Uterus (tissue), 2 donors: Measurements from ENCODE around the gene PXK.

ENCODE experiments used
- POLR2A ChIP-seq, 2 donors: fragments of 450-650 bp; IDR thresholded peaks; one replicate each; pipeline ENCODE4 v1.6.1; 2016; ENCODE audit warnings: antibody characterized with exemption in 2 of 2, mild to moderate bottlenecking in 1 of 2, moderate library complexity in 1 of 2
- TF ChIP-seq, protein P1 (sequence below), 4 experiments: fragments of 200-600 bp in 2 of 4; fragments of 450-650 bp in 2 of 4; sonication (generic) in 2 of 4; IDR thresholded peaks; one replicate each; pipeline ENCODE4 v1.5.1; 2016 to 2019; ENCODE audit warnings: antibody characterized with exemption in 4 of 4, mild to moderate bottlenecking in 2 of 4, moderate library complexity in 1 of 4

DNA sequence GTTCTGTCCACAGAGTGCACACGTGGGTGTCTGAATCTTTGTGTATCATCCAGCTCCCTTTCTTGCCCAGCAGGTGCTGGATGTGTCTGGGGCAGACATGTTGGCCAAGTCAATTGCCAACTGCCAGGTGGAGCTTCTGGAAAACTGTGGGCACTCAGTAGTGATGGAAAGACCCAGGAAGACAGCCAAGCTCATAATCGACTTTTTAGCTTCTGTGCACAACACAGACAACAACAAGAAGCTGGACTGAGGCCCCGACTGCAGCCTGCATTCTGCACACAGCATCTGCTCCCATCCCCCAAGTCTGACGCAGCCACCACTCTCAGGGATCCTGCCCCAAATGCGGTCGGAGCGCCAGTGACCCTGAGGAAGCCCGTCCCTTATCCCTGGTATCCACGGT, 39.2 kb upstream of the PXK start:
- TF ChIP-seq, protein P1, sequence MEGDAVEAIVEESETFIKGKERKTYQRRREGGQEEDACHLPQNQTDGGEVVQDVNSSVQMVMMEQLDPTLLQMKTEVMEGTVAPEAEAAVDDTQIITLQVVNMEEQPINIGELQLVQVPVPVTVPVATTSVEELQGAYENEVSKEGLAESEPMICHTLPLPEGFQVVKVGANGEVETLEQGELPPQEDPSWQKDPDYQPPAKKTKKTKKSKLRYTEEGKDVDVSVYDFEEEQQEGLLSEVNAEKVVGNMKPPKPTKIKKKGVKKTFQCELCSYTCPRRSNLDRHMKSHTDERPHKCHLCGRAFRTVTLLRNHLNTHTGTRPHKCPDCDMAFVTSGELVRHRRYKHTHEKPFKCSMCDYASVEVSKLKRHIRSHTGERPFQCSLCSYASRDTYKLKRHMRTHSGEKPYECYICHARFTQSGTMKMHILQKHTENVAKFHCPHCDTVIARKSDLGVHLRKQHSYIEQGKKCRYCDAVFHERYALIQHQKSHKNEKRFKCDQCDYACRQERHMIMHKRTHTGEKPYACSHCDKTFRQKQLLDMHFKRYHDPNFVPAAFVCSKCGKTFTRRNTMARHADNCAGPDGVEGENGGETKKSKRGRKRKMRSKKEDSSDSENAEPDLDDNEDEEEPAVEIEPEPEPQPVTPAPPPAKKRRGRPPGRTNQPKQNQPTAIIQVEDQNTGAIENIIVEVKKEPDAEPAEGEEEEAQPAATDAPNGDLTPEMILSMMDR (IDR thresholded peaks at IDR 0.05): no peak
- no peak for TF ChIP-seq POLR2A (IDR thresholded peaks at IDR 0.05)
